OCI-LY1 (cell line): Measurements from ENCODE around the gene AGRN.
"Not testable (repeated sequence)": the region's sequence is repeated elsewhere in the genome, so short reads cannot be mapped to it uniquely, and the experiment has no call there.

Source experiments
- H2AFZ ChIP-seq: fragments of 200-600 bp; sonication (generic), shearing (Covaris generic); 2 replicates; pipeline ENCODE4 v1.6.0; 2014; ENCODE audit warnings: antibody characterized with exemption, mild to moderate bottlenecking, low read length
- H3F3A ChIP-seq: fragments of 200-600 bp; sonication (generic), shearing (Covaris generic); 2 replicates; pipeline ENCODE4 v1.6.0; 2014; ENCODE audit warnings: mild to moderate bottlenecking, antibody characterized with exemption, low read length, moderate library complexity; ENCODE audit not compliant: insufficient read depth
- H3K27ac ChIP-seq: fragments of 200-600 bp; sonication (generic); 2 replicates; pipeline ENCODE4 v1.5.1; 2014; ENCODE audit warnings: low read length, mixed run types, mild to moderate bottlenecking, low read depth; ENCODE audit not compliant: poor library complexity, severe bottlenecking
- H3K27me3 ChIP-seq: fragments of 200-600 bp; sonication (generic); 2 replicates; pipeline ENCODE4 v1.6.0; 2014; ENCODE audit warnings: antibody characterized with exemption, mild to moderate bottlenecking, low read length, moderate library complexity; ENCODE audit not compliant: insufficient read depth
- H3K36me3 ChIP-seq: fragments of 200-600 bp; sonication (generic); 2 replicates; pipeline ENCODE4 v1.6.1; 2014; ENCODE audit warnings: mild to moderate bottlenecking, antibody characterized with exemption, low read length, moderate library complexity, mixed read lengths; ENCODE audit not compliant: insufficient read depth
- H3K4me1 ChIP-seq: fragments of 200-600 bp; sonication (generic); 2 replicates; pipeline ENCODE4 v1.5.1; 2014; ENCODE audit warnings: mild to moderate bottlenecking, low read length, moderate library complexity; ENCODE audit not compliant: insufficient read depth, severe bottlenecking
- H3K4me2 ChIP-seq: fragments of 200-600 bp; sonication (generic), shearing (Covaris generic); 2 replicates; pipeline ENCODE4 v1.6.1; 2014; ENCODE audit warnings: low read length
- H3K4me3 ChIP-seq: fragments of 200-600 bp; sonication (generic); 2 replicates; pipeline ENCODE4 v1.5.1; 2014; ENCODE audit warnings: low read length, low read depth, mild to moderate bottlenecking, mixed read lengths; ENCODE audit not compliant: poor library complexity, severe bottlenecking
- H3K79me2 ChIP-seq: fragments of 200-600 bp; shearing (Covaris generic); 2 replicates; pipeline ENCODE4 v1.6.1; 2016; ENCODE audit warnings: mixed run types, low read length, mixed read lengths; ENCODE audit not compliant: insufficient read depth
- H3K9ac ChIP-seq: fragments of 200-600 bp; sonication (generic), shearing (Covaris generic); 2 replicates; pipeline ENCODE4 v1.6.1; 2014; ENCODE audit warnings: mild to moderate bottlenecking, low read length, mixed read lengths
- H3K9me2 ChIP-seq: fragments of 200-600 bp; sonication (generic), shearing (Covaris generic); 2 replicates; pipeline ENCODE4 v1.6.1; 2014; ENCODE audit warnings: low read depth, mild to moderate bottlenecking, low read length, mixed read lengths
- H3K9me3 ChIP-seq: fragments of 200-600 bp; shearing (Covaris generic); 2 replicates; pipeline ENCODE4 v1.6.1; 2014; ENCODE audit warnings: low read length, mixed read lengths
- H4K20me1 ChIP-seq: fragments of 200-600 bp; sonication (generic), shearing (Covaris generic); 2 replicates; pipeline ENCODE4 v1.6.0; 2016; ENCODE audit warnings: mild to moderate bottlenecking, low read length; ENCODE audit not compliant: insufficient read depth
- CTCF ChIP-seq: fragments of 200-600 bp; sonication (generic), shearing (Covaris generic); IDR thresholded peaks from 2 replicates; pipeline ENCODE4 v1.5.1; 2017; ENCODE audit warnings: mild to moderate bottlenecking, antibody characterized with exemption, low read length, moderate library complexity, mixed read lengths
- EZH2 ChIP-seq: fragments of 200-600 bp; sonication (generic), shearing (Covaris generic); IDR thresholded peaks from 2 replicates; pipeline ENCODE4 v1.8.0; 2017; ENCODE audit warnings: borderline replicate concordance, mixed run types, mild to moderate bottlenecking, antibody characterized with exemption, low read length, moderate library complexity, mixed read lengths

The AGRN gene

GRCh38 chr1:1063945-1064831, 44.3 kb downstream of the AGRN start:
- Histone ChIP-seq H3K79me2 (no peaks in the 10 kb centered on the region), H3K9ac (no peak overlapping the region), H3K4me2 (no peak overlapping the region), H3K27ac (no peak overlapping the region), H3K4me3 (no peak overlapping the region), H3K27me3 (peaks cover 4% of the 10 kb centered on the region; the same call in 1 of the 2 replicates), H3K36me3 (no peaks in the 10 kb centered on the region; the same call in 1 of the 2 replicates), H3K9me3 (no peaks in the 10 kb centered on the region), H4K20me1 (no peaks in the 10 kb centered on the region), H3K9me2 (no peaks in the 10 kb centered on the region), H3F3A (no peaks in the 10 kb centered on the region), H3K4me1 (peaks cover 6% of the 10 kb centered on the region), H2AFZ (no peak overlapping the region)
- TF ChIP-seq CTCF = peak; percentile 86
- TF ChIP-seq EZH2 = no peak

GRCh38 chr1:1065265-1065939, 45.5 kb downstream of the AGRN start:
- no peak overlapping the region for H3K4me3 ChIP-seq
- H3K9me2 ChIP-seq = no peaks in the 10 kb centered on the region
- no peaks in the 10 kb centered on the region for H4K20me1 ChIP-seq
- no peak overlapping the region for H2AFZ ChIP-seq
- peaks cover 4% of the 10 kb centered on the region; the same call in 1 of the 2 replicates for H3K27me3 ChIP-seq
- peaks cover 6% of the 10 kb centered on the region for H3K4me1 ChIP-seq
- H3K36me3 ChIP-seq = no peaks in the 10 kb centered on the region; the same call in 1 of the 2 replicates
- TF ChIP-seq CTCF (no peak), EZH2 (no peak)
- no peaks in the 10 kb centered on the region for H3K79me2 ChIP-seq
- H3K9me3 ChIP-seq = no peaks in the 10 kb centered on the region
- no peak overlapping the region for H3K4me2 ChIP-seq
- no peak overlapping the region for H3K27ac ChIP-seq
- H3K9ac ChIP-seq = no peak overlapping the region
- H3F3A ChIP-seq = no peaks in the 10 kb centered on the region

- not testable (repeated sequence) for H3K4me2 ChIP-seq, H3K9me3 ChIP-seq, H3K36me3 ChIP-seq, H3K4me1 ChIP-seq, H3K9ac ChIP-seq, H3K79me2 ChIP-seq, H3K27ac ChIP-seq, H3F3A ChIP-seq, H3K9me2 ChIP-seq, H4K20me1 ChIP-seq, H3K4me3 ChIP-seq, H2AFZ ChIP-seq, H3K27me3 ChIP-seq
Measured at GRCh38 chr1:1065940-1066304, 46.0 kb downstream of the AGRN start.
